Astrocyte (in vitro differentiated cells and primary cell): ENCODE data around the gene CACNA1A. TPM values are rescaled to one million over a fixed set of nuclear protein-coding genes. Genes with fewer than 3 reads are reported as not detected.

Experiments
- DNase-seq: peaks from one replicate; pipeline ENCODE4 v3.0.0-alpha.2; 2010; ENCODE audit warnings: low read depth
- FAIRE-seq: peaks from 2 replicates; lab custom pipeline; 2011; peaks lifted over from hg19 to GRCh38; lab: Jason Lieb, UNC
- H2AFZ ChIP-seq: 2 replicates; pipeline ENCODE4 v1.6.0; 2012; ENCODE audit warnings: low read depth, low read length, inconsistent platforms
- H3K27ac ChIP-seq: 2 replicates; pipeline ENCODE4 v1.5.1; 2011; ENCODE audit warnings: low read depth, low read length, inconsistent platforms
- H3K27me3 ChIP-seq: 2 replicates; pipeline ENCODE4 v1.6.0; 2011; ENCODE audit warnings: low read length, inconsistent platforms; ENCODE audit not compliant: insufficient read depth
- H3K36me3 ChIP-seq: 2 replicates; pipeline ENCODE4 v1.5.1; 2011; ENCODE audit warnings: low read length, inconsistent platforms; ENCODE audit not compliant: insufficient read depth
- H3K4me1 ChIP-seq: 2 replicates; pipeline ENCODE4 v1.5.1; 2011; ENCODE audit warnings: low read length, inconsistent platforms; ENCODE audit not compliant: insufficient read depth
- H3K4me2 ChIP-seq: 2 replicates; pipeline ENCODE4 v1.6.0; 2012; ENCODE audit warnings: low read length, inconsistent platforms
- H3K4me3 ChIP-seq: 2 replicates; pipeline ENCODE4 v1.5.1; 2011; ENCODE audit warnings: low read depth, mild to moderate bottlenecking, low read length, inconsistent platforms; ENCODE audit not compliant: insufficient read depth
- H3K79me2 ChIP-seq: 2 replicates; pipeline ENCODE4 v1.6.0; 2012; ENCODE audit warnings: mild to moderate bottlenecking, low read length, inconsistent platforms; ENCODE audit not compliant: insufficient read depth
- H3K9ac ChIP-seq: 2 replicates; pipeline ENCODE4 v1.6.0; 2012; ENCODE audit warnings: mild to moderate bottlenecking, low read length, inconsistent platforms
- H3K9me3 ChIP-seq: 2 replicates; pipeline ENCODE4 v1.5.1; 2012; ENCODE audit warnings: low read depth, mild to moderate bottlenecking, low read length, inconsistent platforms; ENCODE audit not compliant: insufficient read depth
- H4K20me1 ChIP-seq: 2 replicates; pipeline ENCODE4 v1.6.0; 2012; ENCODE audit warnings: low read length, inconsistent platforms; ENCODE audit not compliant: insufficient read depth
- H3K27ac Mint-ChIP-seq: one replicate; pipeline ENCODE4 v1.8.0; 2021; ENCODE audit warnings: mild to moderate bottlenecking, mixed read lengths; ENCODE audit not compliant: unreplicated experiment
- H3K27me3 Mint-ChIP-seq: one replicate; pipeline ENCODE4 v1.8.0; 2021; ENCODE audit warnings: low read depth, mixed read lengths; ENCODE audit not compliant: unreplicated experiment
- H3K36me3 Mint-ChIP-seq: one replicate; pipeline ENCODE4 v1.8.0; 2021; ENCODE audit warnings: low read depth, mixed read lengths; ENCODE audit not compliant: unreplicated experiment
- H3K4me1 Mint-ChIP-seq: one replicate; pipeline ENCODE4 v1.8.0; 2021; ENCODE audit warnings: low read depth, mixed read lengths; ENCODE audit not compliant: unreplicated experiment
- H3K4me3 Mint-ChIP-seq: one replicate; pipeline ENCODE4 v1.8.0; 2021; ENCODE audit warnings: mild to moderate bottlenecking, moderate library complexity, mixed read lengths; ENCODE audit not compliant: unreplicated experiment
- H3K9me3 Mint-ChIP-seq: one replicate; pipeline ENCODE4 v1.8.0; 2021; ENCODE audit warnings: mild to moderate bottlenecking, mixed read lengths; ENCODE audit not compliant: unreplicated experiment
- EZH2 ChIP-seq: IDR thresholded peaks from 2 replicates; pipeline ENCODE4 v1.6.1; 2012; ENCODE audit warnings: mild to moderate bottlenecking, low read length, inconsistent platforms; ENCODE audit not compliant: insufficient read depth
- total RNA-seq: library from RNA; stranded (reverse); gene quantifications from 2 replicates; pipeline ENCODE4 v1.2.1, GENCODE V29; 2021
- TF ChIP-seq, protein P1 (sequence below): IDR thresholded peaks from 2 replicates; pipeline ENCODE4 v1.5.1; 2011; ENCODE audit warnings: low read depth, mild to moderate bottlenecking, inconsistent platforms, low read length, moderate library complexity; ENCODE audit not compliant: insufficient read depth

The CACNA1A gene
- total RNA-seq, 1 donor from 2014 or later: 9.4 TPM

GRCh38 chr19:13314761-13315160, 191.5 kb downstream of the CACNA1A start:
- Mint-ChIP-seq H3K4me1 (no peaks in the 10 kb centered on the region), H3K27me3 (no peaks in the 10 kb centered on the region), H3K9me3 (peaks cover 11% of the 10 kb centered on the region), H3K4me3 (no peak overlapping the region), H3K27ac (no peak overlapping the region), H3K36me3 (peaks cover 2% of the 10 kb centered on the region)
- Histone ChIP-seq H3K9me3 (no peaks in the 10 kb centered on the region), H3K79me2 (no peaks in the 10 kb centered on the region), H3K9ac (no peak overlapping the region), H3K4me3 (no peak overlapping the region), H2AFZ (no peak overlapping the region), H3K27ac (no peak overlapping the region), H3K4me1 (no peaks in the 10 kb centered on the region), H3K4me2 (no peak overlapping the region), H3K27me3 (no peaks in the 10 kb centered on the region), H4K20me1 (no peaks in the 10 kb centered on the region), H3K36me3 (no peaks in the 10 kb centered on the region)
- no peak for TF ChIP-seq EZH2
- TF ChIP-seq, protein P1, sequence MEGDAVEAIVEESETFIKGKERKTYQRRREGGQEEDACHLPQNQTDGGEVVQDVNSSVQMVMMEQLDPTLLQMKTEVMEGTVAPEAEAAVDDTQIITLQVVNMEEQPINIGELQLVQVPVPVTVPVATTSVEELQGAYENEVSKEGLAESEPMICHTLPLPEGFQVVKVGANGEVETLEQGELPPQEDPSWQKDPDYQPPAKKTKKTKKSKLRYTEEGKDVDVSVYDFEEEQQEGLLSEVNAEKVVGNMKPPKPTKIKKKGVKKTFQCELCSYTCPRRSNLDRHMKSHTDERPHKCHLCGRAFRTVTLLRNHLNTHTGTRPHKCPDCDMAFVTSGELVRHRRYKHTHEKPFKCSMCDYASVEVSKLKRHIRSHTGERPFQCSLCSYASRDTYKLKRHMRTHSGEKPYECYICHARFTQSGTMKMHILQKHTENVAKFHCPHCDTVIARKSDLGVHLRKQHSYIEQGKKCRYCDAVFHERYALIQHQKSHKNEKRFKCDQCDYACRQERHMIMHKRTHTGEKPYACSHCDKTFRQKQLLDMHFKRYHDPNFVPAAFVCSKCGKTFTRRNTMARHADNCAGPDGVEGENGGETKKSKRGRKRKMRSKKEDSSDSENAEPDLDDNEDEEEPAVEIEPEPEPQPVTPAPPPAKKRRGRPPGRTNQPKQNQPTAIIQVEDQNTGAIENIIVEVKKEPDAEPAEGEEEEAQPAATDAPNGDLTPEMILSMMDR: no peak
- FAIRE-seq (no peak), DNase-seq (no peak)

- Histone ChIP-seq H3K4me1 (no peaks in the 10 kb centered on the region), H3K4me2 (no peak overlapping the region), H3K79me2 (no peaks in the 10 kb centered on the region), H3K27me3 (no peaks in the 10 kb centered on the region), H3K9ac (no peak overlapping the region), H4K20me1 (no peaks in the 10 kb centered on the region), H3K27ac (no peak overlapping the region), H2AFZ (no peak overlapping the region), H3K4me3 (no peak overlapping the region), H3K9me3 (no peaks in the 10 kb centered on the region), H3K36me3 (no peaks in the 10 kb centered on the region)
- FAIRE-seq (no peak), DNase-seq (no peak)
- TF ChIP-seq, protein P1: no peak
- TF ChIP-seq EZH2: no peak
- Mint-ChIP-seq H3K27ac (no peak overlapping the region), H3K4me1 (no peaks in the 10 kb centered on the region), H3K4me3 (no peak overlapping the region), H3K9me3 (peaks cover 9% of the 10 kb centered on the region), H3K36me3 (peaks cover 2% of the 10 kb centered on the region), H3K27me3 (no peaks in the 10 kb centered on the region)
These were observed 192.4 kb downstream of the CACNA1A start for GRCh38 chr19:13313875-13314274.

- FAIRE-seq (no peak), DNase-seq (no peak)
- no peaks in the 10 kb centered on the region for H3K36me3 ChIP-seq
- H3K4me1 Mint-ChIP-seq: no peaks in the 10 kb centered on the region
- no peaks in the 10 kb centered on the region for H3K79me2 ChIP-seq
- no peak overlapping the region for H3K27ac ChIP-seq
- no peaks in the 10 kb centered on the region for H3K4me1 ChIP-seq
- H3K4me2 ChIP-seq: no peak overlapping the region
- no peak overlapping the region for H3K4me3 Mint-ChIP-seq
- H3K9ac ChIP-seq: no peak overlapping the region
- peaks cover 5% of the 10 kb centered on the region for H3K27me3 Mint-ChIP-seq
- H3K4me3 ChIP-seq: no peak overlapping the region
- no peaks in the 10 kb centered on the region for H3K9me3 ChIP-seq
- no peaks in the 10 kb centered on the region for H3K9me3 Mint-ChIP-seq
- H4K20me1 ChIP-seq: no peaks in the 10 kb centered on the region
- H3K27me3 ChIP-seq: no peaks in the 10 kb centered on the region
- no peak overlapping the region for H3K27ac Mint-ChIP-seq
- no peak for TF ChIP-seq EZH2
- TF ChIP-seq, protein P1: no peak
- no peaks in the 10 kb centered on the region for H3K36me3 Mint-ChIP-seq
- H2AFZ ChIP-seq: no peak overlapping the region
These were observed 196.4 kb downstream of the CACNA1A start for GRCh38 chr19:13309864-13310263.
